Activated CD8-positive, alpha-beta memory T cell treated with anti-CD3 and anti-CD28 coated beads, Interleukin-2, amount 10 ng/mL, durations not matched to agents 7 days and 5 days (primary cell): ENCODE data around the gene SLC25A52. TPM values are rescaled to one million over a fixed set of nuclear protein-coding genes. Genes with fewer than 3 reads are reported as not detected.
"Not testable (repeated sequence)": the region's sequence is repeated elsewhere in the genome, so short reads cannot be mapped to it uniquely, and the experiment has no call there.

Experiments used
- ATAC-seq: fragments of 150-1000 bp; cut with Tn5 transposase; one replicate; pipeline ENCODE4 v1.10.0; 2021; ENCODE audit warnings: moderate library complexity
- CTCF ChIA-PET: fragments of 350-600 bp; sonication (Branson Sonifier 250); formaldehyde crosslinking; loops from one replicate; lab custom pipeline; 2021; ENCODE audit warnings: antibody characterized with exemption; lab: Charles Lee
- DNase-seq: peaks from one replicate; pipeline ENCODE4 v3.0.0-alpha.2; 2020
- H3K27ac Mint-ChIP-seq: one replicate; pipeline ENCODE4 v1.8.0; 2021; ENCODE audit warnings: mild to moderate bottlenecking, mixed read lengths
- H3K27me3 Mint-ChIP-seq: one replicate; pipeline ENCODE4 v1.8.0; 2021; ENCODE audit warnings: mixed read lengths
- H3K36me3 Mint-ChIP-seq: one replicate; pipeline ENCODE4 v1.8.0; 2021; ENCODE audit warnings: mild to moderate bottlenecking, mixed read lengths
- H3K4me1 Mint-ChIP-seq: one replicate; pipeline ENCODE4 v1.8.0; 2021; ENCODE audit warnings: mixed read lengths
- H3K4me3 Mint-ChIP-seq: one replicate; pipeline ENCODE4 v1.8.0; 2021; ENCODE audit warnings: mild to moderate bottlenecking, moderate library complexity, mixed read lengths
- H3K9me3 Mint-ChIP-seq: one replicate; pipeline ENCODE4 v1.8.0; 2022; ENCODE audit warnings: low read depth, mixed read lengths
- total RNA-seq, 2 experiments: library from RNA; stranded (reverse); gene quantifications; one replicate each; pipeline ENCODE4 v1.2.3, GENCODE V29; 2021

Gene SLC25A52
- total RNA-seq, 2 experiments from 2014 or later: 0.33 TPM; not detected in 1

DNA sequence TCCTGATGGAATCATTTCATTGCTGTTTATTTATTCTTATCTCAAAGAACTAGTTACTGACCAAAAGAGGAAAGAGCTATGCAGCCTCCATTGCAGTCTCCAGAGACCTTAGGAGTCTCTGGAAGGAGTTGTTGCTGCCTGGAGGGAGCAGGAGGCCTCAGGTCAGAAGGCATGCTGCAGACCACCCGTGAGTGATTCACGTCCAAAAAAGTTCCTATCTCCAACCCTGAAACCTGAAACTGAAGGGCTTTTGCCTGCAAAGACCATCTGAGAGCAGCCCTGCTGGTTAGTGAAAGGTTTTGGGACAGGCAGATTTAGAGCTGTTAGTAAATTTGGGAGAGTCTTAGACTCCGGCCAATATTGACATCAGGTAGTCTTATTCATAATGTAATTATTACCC, 29.1 kb downstream of the SLC25A52 start:
- Mint-ChIP-seq H3K9me3 (no peaks in the 10 kb centered on the region), H3K4me3 (no peak overlapping the region), H3K4me1 (no peaks in the 10 kb centered on the region), H3K27ac (no peak overlapping the region), H3K36me3 (no peaks in the 10 kb centered on the region), H3K27me3 (peaks cover 27% of the 10 kb centered on the region)
- CTCF ChIA-PET: interaction anchor here (1.2 kb wide), 1 partner anchor 10 kb away, joined by 3 read pairs; no protein-coding TSS in a partner anchor
- no peak for ATAC-seq
- DNase-seq: no peak

DNA sequence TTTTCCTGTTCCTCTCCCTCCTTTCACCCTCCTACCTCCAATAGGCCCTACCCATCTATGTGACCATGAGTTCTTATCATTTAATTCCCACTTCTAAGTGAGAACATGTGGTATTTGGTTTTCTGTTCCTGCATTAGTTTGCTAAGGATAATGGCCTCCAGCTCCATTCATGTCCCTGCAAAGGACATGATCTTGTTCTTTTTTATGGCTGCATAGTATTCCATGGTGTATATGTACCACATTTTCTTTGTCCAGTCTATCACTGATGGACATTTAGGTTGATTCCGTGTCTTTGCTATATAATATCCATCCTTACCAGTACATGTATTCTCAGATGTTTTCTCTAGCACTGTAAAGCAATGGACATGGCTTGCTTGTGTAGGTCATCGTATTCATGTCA, 31.5 kb downstream of the SLC25A52 start:
- CTCF ChIA-PET, H3K36me3 Mint-ChIP-seq, H3K4me3 Mint-ChIP-seq, ATAC-seq, H3K27ac Mint-ChIP-seq, DNase-seq, H3K4me1 Mint-ChIP-seq, H3K9me3 Mint-ChIP-seq: not testable (repeated sequence)
- peaks cover 44% of the 10 kb centered on the region for H3K27me3 Mint-ChIP-seq

DNA sequence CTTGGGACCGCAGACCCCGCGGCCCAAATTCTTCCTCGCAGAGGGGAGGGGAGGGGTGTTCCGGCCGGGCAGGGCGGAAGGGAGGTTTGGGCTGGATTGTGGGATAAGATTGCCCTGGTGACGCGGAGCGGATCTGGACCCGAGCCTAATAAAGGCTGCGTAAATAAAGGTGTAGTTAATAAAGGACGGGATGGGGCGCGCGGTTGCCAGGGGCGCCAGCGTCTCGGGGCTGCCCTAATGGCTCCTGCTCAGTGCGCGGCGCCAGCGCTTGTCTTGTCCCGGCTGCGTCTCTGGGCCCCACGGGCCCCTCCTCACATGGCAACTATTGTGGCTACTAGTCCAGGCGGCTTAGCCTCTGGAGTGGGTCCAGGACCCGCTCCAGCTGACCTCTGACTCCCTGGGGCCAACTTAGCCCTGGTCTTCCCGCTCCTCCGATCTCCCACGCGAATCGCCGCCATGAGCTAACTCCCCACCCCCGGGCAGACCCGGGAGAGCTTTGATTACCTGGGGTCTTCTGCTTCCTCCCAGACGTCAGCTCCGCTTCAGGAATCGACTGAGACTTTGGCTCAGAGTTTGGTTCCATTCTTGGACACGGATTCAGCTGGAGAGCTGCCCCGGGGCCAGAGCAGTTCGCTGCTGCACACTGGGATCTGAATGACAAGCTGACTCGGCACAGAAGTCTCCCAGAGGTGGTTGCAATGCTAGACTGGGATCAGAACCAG, 36.5 kb downstream of the SLC25A52 start:
- H3K9me3 Mint-ChIP-seq: peaks cover 4% of the 10 kb centered on the region
- CTCF ChIA-PET: interaction anchor here (1.0 to 4.8 kb wide), 6 partner anchors 9 to 253 kb away, joined by 3 to 41 read pairs (median 4); no protein-coding TSS in a partner anchor
- DNase-seq (no peak), ATAC-seq (no peak)
- H3K36me3 Mint-ChIP-seq: no peaks in the 10 kb centered on the region
- H3K4me3 Mint-ChIP-seq: peak overlapping the region; percentile 19
- H3K27ac Mint-ChIP-seq: no peak overlapping the region
- H3K4me1 Mint-ChIP-seq: no peaks in the 10 kb centered on the region
- peaks cover 37% of the 10 kb centered on the region for H3K27me3 Mint-ChIP-seq

DNA sequence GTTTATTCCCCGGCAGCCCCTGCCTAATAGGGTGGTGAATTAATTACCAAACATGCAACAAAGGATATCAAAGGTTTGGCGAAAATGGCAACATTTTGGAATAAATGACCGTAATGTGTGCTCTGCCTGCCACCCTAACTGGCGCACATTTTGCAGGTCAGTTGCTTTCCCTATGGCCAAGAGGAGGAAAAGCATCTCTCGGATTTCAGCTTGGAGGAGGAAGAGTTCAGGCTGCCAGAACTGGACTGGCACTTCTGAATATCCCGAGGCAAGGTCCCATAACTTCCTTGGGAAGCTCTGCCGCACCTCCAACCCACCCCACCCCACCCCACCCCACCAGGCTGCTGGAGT, 37.1 kb downstream of the SLC25A52 start:
- Mint-ChIP-seq H3K36me3 (no peaks in the 10 kb centered on the region), H3K4me3 (no peak overlapping the region), H3K9me3 (peaks cover 4% of the 10 kb centered on the region), H3K4me1 (no peaks in the 10 kb centered on the region), H3K27me3 (peaks cover 37% of the 10 kb centered on the region), H3K27ac (no peak overlapping the region)
- DNase-seq (no peak), ATAC-seq (no peak)
- CTCF ChIA-PET: interaction anchor here (1.0 to 4.8 kb wide), 5 partner anchors 20 to 167 kb away, joined by 3 to 41 read pairs (median 4); no protein-coding TSS in a partner anchor

DNA sequence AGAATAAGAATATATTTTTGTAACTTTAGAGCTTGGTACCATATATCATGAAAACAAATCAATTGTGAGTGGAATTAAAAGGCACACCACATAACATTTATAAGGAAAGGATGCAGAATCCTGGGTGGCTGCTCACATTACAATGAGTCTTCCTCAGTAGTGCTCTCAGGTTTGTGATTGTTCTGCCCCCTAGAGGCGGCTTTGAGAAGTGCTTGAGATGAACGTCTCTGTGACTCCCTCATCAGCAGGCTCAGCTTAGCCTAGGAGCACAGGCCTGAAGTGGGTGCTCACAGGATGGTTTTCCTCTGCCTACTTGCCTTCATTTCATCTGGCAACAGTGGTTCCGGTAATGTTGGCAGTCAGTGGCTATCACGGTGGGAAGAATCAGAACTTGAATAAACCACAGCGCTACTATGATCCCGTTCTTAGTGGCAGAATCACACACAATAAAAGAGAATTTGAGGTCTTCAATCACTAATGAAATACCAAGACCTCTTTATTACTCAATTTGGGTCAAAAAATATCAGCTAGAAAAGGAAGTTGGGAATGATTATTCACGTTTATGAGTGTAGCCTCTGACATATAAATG, 38.2 kb downstream of the SLC25A52 start:
- H3K9me3 Mint-ChIP-seq: peaks cover 4% of the 10 kb centered on the region
- H3K36me3 Mint-ChIP-seq: no peaks in the 10 kb centered on the region
- ATAC-seq (peak; percentile 91), DNase-seq (peak; percentile 80)
- H3K4me3 Mint-ChIP-seq: no peak overlapping the region
- no peaks in the 10 kb centered on the region for H3K4me1 Mint-ChIP-seq
- H3K27me3 Mint-ChIP-seq: peaks cover 35% of the 10 kb centered on the region
- no peak overlapping the region for H3K27ac Mint-ChIP-seq
- CTCF ChIA-PET: interaction anchor here (0.8 to 4.8 kb wide), 17 partner anchors 9 to 251 kb away, joined by 3 to 41 read pairs (median 3); no protein-coding TSS in a partner anchor

DNA sequence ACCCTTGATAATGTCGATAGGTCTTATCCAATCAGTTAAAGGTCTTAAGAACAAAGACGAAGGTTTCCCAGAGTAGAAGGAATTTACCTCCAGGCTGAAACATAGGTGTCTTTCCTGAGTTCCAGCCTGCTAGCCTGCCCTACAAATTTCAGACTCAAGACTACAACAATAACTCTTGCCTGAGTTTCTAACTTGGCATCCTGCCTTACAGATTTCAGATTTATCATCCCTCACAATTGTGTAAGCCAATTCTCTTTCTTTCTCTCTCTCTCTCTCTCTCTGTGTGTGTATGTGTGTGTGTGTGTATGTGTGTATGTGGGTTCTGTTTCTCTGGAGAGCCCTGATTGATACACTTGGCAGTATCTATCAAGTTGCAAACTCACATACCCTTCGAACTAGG, 39.1 kb downstream of the SLC25A52 start:
- ATAC-seq (no peak), DNase-seq (no peak)
- CTCF ChIA-PET: interaction anchor here (0.9 to 4.8 kb wide), 9 partner anchors 10 to 165 kb away, joined by 3 to 41 read pairs (median 3); no protein-coding TSS in a partner anchor
- Mint-ChIP-seq H3K36me3 (no peaks in the 10 kb centered on the region), H3K9me3 (peaks cover 4% of the 10 kb centered on the region), H3K27ac (no peak overlapping the region), H3K27me3 (peaks cover 32% of the 10 kb centered on the region), H3K4me1 (no peaks in the 10 kb centered on the region), H3K4me3 (no peak overlapping the region)

DNA sequence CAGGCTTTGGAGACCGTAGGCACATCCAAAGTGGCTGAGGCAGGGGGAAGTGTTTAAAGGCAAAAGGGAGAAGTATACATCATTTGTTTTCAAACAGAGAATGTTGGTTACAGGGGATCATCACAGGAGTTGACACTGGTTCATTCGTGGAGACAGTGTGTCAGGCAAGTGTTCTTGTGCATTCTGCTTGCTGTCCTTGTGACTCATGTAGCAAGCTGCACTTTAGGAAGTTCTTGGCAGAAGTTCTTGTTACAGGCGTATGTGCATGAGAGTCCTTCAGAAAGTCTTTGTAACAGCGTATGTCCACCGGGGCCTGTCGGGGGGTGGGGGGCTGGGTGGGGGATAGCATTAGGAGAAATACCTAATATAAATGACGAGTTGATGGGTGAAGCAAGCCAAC, 39.8 kb downstream of the SLC25A52 start:
- DNase-seq (no peak), ATAC-seq (no peak)
- CTCF ChIA-PET: interaction anchor here (1.1 kb wide), 1 partner anchor 90 kb away, joined by 3 read pairs; no protein-coding TSS in a partner anchor
- Mint-ChIP-seq H3K4me3 (no peak overlapping the region), H3K27ac (no peak overlapping the region), H3K27me3 (peaks cover 28% of the 10 kb centered on the region), H3K9me3 (peaks cover 4% of the 10 kb centered on the region), H3K4me1 (no peaks in the 10 kb centered on the region), H3K36me3 (no peaks in the 10 kb centered on the region)

DNA sequence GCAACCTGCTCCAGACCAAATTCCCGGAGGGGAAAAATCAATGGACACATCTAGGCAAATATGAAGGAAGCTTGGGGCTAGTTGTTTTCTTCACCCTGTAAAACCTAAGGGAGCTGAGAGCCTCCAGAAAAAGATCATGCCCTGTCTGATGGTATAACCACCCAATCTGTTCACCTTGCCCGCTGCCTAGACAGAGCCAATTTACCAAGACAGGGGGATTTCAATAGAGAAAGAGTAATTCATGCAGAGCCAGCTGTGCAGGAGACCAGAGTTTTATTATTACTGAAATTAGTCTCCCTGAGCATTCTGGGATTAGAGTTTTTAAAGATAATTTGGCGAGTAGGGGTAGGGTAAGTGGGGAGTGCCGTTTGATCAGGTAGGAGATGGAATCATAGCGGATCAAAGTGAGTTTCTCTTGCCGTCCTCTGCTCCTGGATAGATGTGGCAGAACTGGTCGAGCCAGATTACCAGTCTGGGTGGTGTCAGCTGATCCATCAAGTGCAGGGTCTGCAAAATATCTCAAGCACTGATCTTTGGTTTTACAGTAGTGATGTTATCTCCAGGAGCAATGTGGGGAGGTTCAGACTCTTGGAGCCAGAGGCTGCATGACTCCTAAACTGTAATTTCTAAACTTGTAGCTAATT, 41.2 kb downstream of the SLC25A52 start:
- Mint-ChIP-seq H3K27me3 (peaks cover 17% of the 10 kb centered on the region), H3K27ac (no peak overlapping the region), H3K4me1 (no peaks in the 10 kb centered on the region), H3K4me3 (no peak overlapping the region), H3K9me3 (peaks cover 4% of the 10 kb centered on the region), H3K36me3 (no peaks in the 10 kb centered on the region)
- CTCF ChIA-PET: interaction anchor here (1.9 kb wide), 1 partner anchor 163 kb away, joined by 7 read pairs; no protein-coding TSS in a partner anchor
- ATAC-seq (no peak), DNase-seq (no peak)

DNA sequence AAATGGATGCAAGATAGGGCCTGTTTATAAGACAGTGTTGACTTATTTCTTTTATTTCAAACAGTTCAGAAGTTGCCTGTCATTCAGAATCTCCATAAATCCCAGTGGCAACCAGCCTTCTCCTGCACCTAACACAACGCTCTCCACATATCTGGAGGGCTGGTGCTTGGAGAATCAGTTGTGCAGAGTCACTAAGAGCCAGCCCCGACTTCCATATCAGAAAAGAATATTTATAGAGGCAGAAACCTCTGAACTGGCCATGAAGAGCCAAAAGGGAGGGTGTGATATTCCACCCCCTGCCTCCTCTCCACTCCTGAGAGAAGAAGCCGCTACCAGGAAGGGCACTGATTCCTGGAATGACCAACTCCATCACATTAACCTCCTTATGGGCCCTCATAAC, 42.3 kb downstream of the SLC25A52 start:
- CTCF ChIA-PET: interaction anchor here (1.9 kb wide), 1 partner anchor 162 kb away, joined by 7 read pairs; no protein-coding TSS in a partner anchor

DNA sequence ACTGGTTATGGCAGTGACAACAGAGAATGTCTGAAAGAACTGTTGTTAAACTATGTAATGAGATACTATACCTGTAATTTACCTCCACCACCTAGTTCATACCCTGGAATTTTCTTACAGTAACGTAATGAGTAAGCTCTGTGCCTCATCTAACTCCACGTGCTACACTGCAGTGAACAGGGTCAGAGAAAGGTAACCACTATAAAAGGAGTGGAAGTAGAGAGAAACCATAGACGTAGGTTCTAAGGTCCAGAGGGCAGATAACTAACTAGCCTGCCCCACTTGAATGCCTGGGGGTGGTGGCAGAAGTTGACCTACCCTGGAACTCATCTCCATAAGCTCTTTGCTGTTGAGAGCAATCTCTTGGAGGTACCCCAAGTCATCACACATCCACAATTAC, 44.3 kb downstream of the SLC25A52 start:
- Mint-ChIP-seq H3K9me3 (peaks cover 4% of the 10 kb centered on the region), H3K27ac (no peak overlapping the region), H3K27me3 (no peaks in the 10 kb centered on the region), H3K4me1 (no peaks in the 10 kb centered on the region), H3K36me3 (no peaks in the 10 kb centered on the region), H3K4me3 (no peak overlapping the region)
- DNase-seq: no peak
- no peak for ATAC-seq
- CTCF ChIA-PET: no interaction called here

More for the DNA sequence above, 42.3 kb downstream of the SLC25A52 start:
- ATAC-seq (no peak), DNase-seq (no peak)
- H3K27me3 Mint-ChIP-seq: peaks cover 7% of the 10 kb centered on the region
- no peak overlapping the region for H3K27ac Mint-ChIP-seq
- H3K4me1 Mint-ChIP-seq: no peaks in the 10 kb centered on the region
- H3K36me3 Mint-ChIP-seq: no peaks in the 10 kb centered on the region
- peaks cover 4% of the 10 kb centered on the region for H3K9me3 Mint-ChIP-seq
- H3K4me3 Mint-ChIP-seq: no peak overlapping the region

DNA sequence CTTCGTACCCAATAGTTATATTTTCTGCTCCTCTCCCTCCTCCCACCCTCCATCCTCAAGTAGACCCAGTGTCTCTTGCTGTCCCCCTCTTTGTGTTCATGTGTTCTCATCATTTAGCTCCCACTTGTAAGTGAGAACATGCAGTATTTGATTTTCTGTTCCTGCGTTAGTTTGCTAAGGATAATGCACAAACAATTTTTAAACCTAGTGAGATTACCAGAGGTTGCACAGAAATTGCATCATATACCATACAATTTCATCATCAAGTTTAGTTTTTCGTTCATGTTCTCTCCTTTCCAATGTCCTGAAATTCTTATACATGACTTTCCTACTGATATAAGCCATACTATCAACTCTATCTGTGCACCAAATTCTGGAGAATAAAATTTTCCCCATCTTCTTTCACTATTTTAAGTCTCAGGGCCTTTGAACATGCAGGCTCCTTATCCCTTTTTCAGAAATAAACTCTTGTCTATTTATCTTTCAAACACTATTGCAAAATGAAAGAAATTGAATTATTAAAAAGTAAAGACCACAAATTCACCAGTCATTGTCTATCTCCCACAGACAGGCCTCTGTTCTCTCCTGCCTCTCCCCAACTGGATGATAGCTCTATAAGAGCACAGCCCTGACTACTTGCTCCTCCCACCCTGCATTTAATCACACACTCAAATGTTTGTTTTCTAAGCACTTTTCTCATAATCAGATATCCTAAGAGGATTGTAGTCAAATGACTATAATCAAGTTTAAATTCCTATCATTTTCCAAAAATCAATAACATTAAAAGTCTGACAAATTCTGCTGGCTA, 49.1 kb downstream of the SLC25A52 start:
- Mint-ChIP-seq H3K27me3 (peaks cover 6% of the 10 kb centered on the region), H3K9me3 (no peaks in the 10 kb centered on the region), H3K36me3 (no peaks in the 10 kb centered on the region), H3K27ac (no peak overlapping the region), H3K4me1 (no peaks in the 10 kb centered on the region), H3K4me3 (no peak overlapping the region)
- no peak for ATAC-seq
- DNase-seq: no peak
- CTCF ChIA-PET: no interaction called here

DNA sequence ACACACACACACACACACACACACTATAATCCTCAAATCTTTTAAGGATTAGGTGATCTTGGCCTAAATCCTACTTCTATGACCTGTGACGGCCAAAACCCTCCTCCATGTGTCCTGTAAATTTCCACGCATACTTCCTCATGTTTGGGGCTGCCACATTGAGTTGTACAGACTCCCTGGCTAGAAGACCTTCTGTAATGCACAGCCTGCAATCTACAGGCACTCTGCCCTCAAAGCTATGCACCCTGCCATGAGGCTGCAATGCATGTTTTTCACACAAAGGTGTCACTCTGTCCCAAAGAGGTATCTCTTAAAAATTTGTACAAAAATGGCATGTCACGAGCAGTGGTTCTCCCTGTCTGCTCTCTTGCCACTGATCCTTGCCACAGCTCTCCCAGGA, 49.9 kb downstream of the SLC25A52 start:
- H3K36me3 Mint-ChIP-seq: no peaks in the 10 kb centered on the region
- H3K27me3 Mint-ChIP-seq: peaks cover 6% of the 10 kb centered on the region
- CTCF ChIA-PET: no interaction called here
- no peak for ATAC-seq
- H3K27ac Mint-ChIP-seq: no peak overlapping the region
- H3K4me1 Mint-ChIP-seq: no peaks in the 10 kb centered on the region
- no peak for DNase-seq
- no peak overlapping the region for H3K4me3 Mint-ChIP-seq
- no peaks in the 10 kb centered on the region for H3K9me3 Mint-ChIP-seq
